Loucy (cell line): Measurements from ENCODE around the gene TMEM132C.

ENCODE experiments used
- EZH2phosphoT487 ChIP-seq: fragments of 200-600 bp; IDR thresholded peaks from 2 replicates; pipeline ENCODE4 v1.6.1; 2018; ENCODE audit warnings: antibody characterized with exemption, mild to moderate bottlenecking, moderate library complexity, borderline replicate concordance
- TF ChIP-seq, protein P1 (sequence below): fragments of 200-600 bp; sonication (generic); conservative IDR thresholded peaks from 2 replicates; pipeline ENCODE4 v1.5.1; 2014; ENCODE audit warnings: mild to moderate bottlenecking, antibody characterized with exemption, low read length

DNA sequence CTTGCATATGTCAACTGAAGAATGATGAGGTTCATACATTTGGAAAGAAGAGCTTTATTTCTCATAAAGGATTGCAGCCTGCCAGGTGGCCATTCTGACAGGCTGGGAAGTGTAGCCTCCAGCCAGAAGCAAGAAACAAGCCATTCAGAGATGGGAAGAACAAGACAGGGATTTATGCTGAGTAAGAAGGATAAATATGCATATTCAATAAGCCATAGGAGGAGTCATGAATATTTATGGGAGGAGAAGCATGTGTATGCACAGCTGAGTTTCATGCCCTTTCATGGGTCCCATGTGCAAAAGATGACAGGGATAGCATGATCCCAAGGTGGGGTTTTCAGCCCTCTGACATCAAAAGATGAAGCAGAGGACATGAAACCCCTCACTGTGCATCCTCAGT is 269.8 kb downstream of the TMEM132C start:
- TF ChIP-seq EZH2phosphoT487: no peak
- TF ChIP-seq, protein P1, sequence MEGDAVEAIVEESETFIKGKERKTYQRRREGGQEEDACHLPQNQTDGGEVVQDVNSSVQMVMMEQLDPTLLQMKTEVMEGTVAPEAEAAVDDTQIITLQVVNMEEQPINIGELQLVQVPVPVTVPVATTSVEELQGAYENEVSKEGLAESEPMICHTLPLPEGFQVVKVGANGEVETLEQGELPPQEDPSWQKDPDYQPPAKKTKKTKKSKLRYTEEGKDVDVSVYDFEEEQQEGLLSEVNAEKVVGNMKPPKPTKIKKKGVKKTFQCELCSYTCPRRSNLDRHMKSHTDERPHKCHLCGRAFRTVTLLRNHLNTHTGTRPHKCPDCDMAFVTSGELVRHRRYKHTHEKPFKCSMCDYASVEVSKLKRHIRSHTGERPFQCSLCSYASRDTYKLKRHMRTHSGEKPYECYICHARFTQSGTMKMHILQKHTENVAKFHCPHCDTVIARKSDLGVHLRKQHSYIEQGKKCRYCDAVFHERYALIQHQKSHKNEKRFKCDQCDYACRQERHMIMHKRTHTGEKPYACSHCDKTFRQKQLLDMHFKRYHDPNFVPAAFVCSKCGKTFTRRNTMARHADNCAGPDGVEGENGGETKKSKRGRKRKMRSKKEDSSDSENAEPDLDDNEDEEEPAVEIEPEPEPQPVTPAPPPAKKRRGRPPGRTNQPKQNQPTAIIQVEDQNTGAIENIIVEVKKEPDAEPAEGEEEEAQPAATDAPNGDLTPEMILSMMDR: no peak
